Gastrocnemius medialis (tissue), 4 donors: ENCODE measurements around the gene GAD2. TPM values are rescaled to one million over a fixed set of nuclear protein-coding genes. Genes with fewer than 3 reads are reported as not detected.

Experiments
- ATAC-seq, 2 donors: fragments of 150-250 bp; one replicate each; pipeline ENCODE4 v1.9.1; 2016
- DNase-seq, 2 donors: peaks; one replicate each; pipeline ENCODE4 v3.0.0-alpha.2; 2019
- H3K27ac ChIP-seq, 4 donors: fragments of 200-600 bp; sonication (generic); 1 replicate in 1 of 4; 2 replicates in 3 of 4; pipeline ENCODE4 v1.5.1; 2016 to 2018; ENCODE audit warnings: mild to moderate bottlenecking in 2 of 4, moderate library complexity in 1 of 4
- H3K27me3 ChIP-seq, 3 donors: fragments of 200-600 bp; sonication (generic) in 2 of 3; 1 replicate in 1 of 3; 2 replicates in 2 of 3; pipeline versions ENCODE4 v1.5.1 to v1.6.0; 2016 to 2019; ENCODE audit warnings: mild to moderate bottlenecking in 1 of 3, moderate library complexity in 1 of 3
- H3K36me3 ChIP-seq, 2 donors: fragments of 200-600 bp; sonication (generic) in 1 of 2; one replicate each; pipeline ENCODE4 v1.5.1; 2017 to 2018
- H3K4me1 ChIP-seq, 2 donors: fragments of 200-600 bp; sonication (generic) in 1 of 2; one replicate each; pipeline ENCODE4 v1.5.1; 2016 to 2017; ENCODE audit warnings: mild to moderate bottlenecking in 2 of 2
- H3K4me3 ChIP-seq, 4 donors: fragments of 200-600 bp; sonication (generic) in 3 of 4; 1 replicate in 1 of 4; 2 replicates in 3 of 4; pipeline ENCODE4 v1.5.1; 2016 to 2019; ENCODE audit warnings: mild to moderate bottlenecking in 2 of 4
- H3K9me3 ChIP-seq, 3 donors: fragments of 200-600 bp; sonication (generic) in 2 of 3; 1 replicate in 1 of 3; 2 replicates in 2 of 3; pipeline ENCODE4 v1.5.1; 2016 to 2019
- CTCF ChIP-seq, 5 experiments: fragments of 450-650 bp in 3 of 5; fragments of 200-600 bp in 2 of 5; sonication (generic) in 2 of 5; IDR thresholded peaks in 4 of 5; conservative IDR thresholded peaks in 1 of 5; 1 replicate in 4 of 5; 2 replicates in 1 of 5; pipeline ENCODE4 v1.5.1; 2016 to 2019; ENCODE audit warnings: antibody characterized with exemption in 5 of 5, mild to moderate bottlenecking in 3 of 5, moderate library complexity in 3 of 5
- POLR2A ChIP-seq, 2 donors: fragments of 450-650 bp; IDR thresholded peaks; one replicate each; pipeline ENCODE4 v1.6.1; 2017; ENCODE audit warnings: antibody characterized with exemption in 2 of 2, mild to moderate bottlenecking in 2 of 2, moderate library complexity in 2 of 2
- in situ Hi-C, 4 donors: fragments of 200-750 bp; cut with MboI; loops; one replicate each; pipeline versions ENCODE4 v1.15.0 to v1.8.0; 2017; ENCODE audit warnings: low sequenced_read_pairs in 4 of 4
- intact Hi-C: fragments of 100-400 bp; cut with DNase I; formaldehyde crosslinking; loops from one replicate; pipeline ENCODE4 v1.15.1; 2023; ENCODE audit warnings: low total_unique reads
- total RNA-seq, 4 donors: library from RNA; depleted of rRNA; stranded (reverse); fragments of >200 nt; gene quantifications; one replicate each; pipeline versions ENCODE4 v1.1.0 to v1.2.3, GENCODE V29; 2016

The GAD2 gene
- total RNA-seq, 4 donors from 2014 or later, result not detected

DNA sequence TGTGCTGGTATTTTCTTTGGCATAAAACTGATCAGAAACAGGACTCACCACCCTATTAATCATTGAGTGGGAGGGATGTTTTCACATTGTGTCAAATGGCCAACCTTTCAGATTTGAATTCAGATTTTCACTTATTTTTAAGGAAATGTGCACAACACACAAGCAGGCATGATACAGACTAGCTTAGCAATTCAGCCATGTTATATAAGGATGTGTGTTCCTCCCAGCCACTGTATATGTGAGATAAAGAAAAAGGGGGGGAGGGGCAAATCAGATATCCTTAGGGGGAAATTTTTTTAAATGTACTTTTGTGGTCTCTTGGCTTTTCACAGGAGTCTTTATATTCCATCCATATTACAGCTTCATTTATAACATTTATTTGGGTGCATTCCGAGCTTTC lies 3.1 kb downstream of the GAD2 start:
- in situ Hi-C loops, result no loop called here
- Histone ChIP-seq H3K9me3 (no peaks in the 10 kb centered on the region), H3K36me3 (no peaks in the 10 kb centered on the region), H3K4me3 (no peak overlapping the region), H3K27ac (no peak overlapping the region), H3K4me1 (no peaks in the 10 kb centered on the region), H3K27me3 (peaks cover 43 to 58% (median 47%) of the 10 kb centered on the region in 3 donors)
- ATAC-seq (no peak), DNase-seq (no peak)
- intact Hi-C loops, result no loop called here
- TF ChIP-seq POLR2A (IDR thresholded peaks at IDR 0.05) (no peak), CTCF (IDR thresholded peaks at IDR 0.05 in 4 of 5, conservative IDR thresholded peaks at IDR 0.05 in 1 of 5) (no peak)

GRCh38 chr10:26220901-26221300 lies 4.3 kb downstream of the GAD2 start:
- DNase-seq, result no peak
- H3K36me3 ChIP-seq, result no peaks in the 10 kb centered on the region
- H3K4me1 ChIP-seq, result no peaks in the 10 kb centered on the region
- intact Hi-C loops (no loop called here), in situ Hi-C loops (no loop called here)
- TF ChIP-seq CTCF (IDR thresholded peaks at IDR 0.05 in 4 of 5, conservative IDR thresholded peaks at IDR 0.05 in 1 of 5) (no peak), POLR2A (IDR thresholded peaks at IDR 0.05) (no peak)
- no peak overlapping the region for H3K4me3 ChIP-seq
- H3K27ac ChIP-seq, result no peak overlapping the region
- peaks cover 38 to 48% (median 41%) of the 10 kb centered on the region in 3 donors for H3K27me3 ChIP-seq
- ATAC-seq, result no peak
- H3K9me3 ChIP-seq, result no peaks in the 10 kb centered on the region

GRCh38 chr10:26221541-26221940 lies 5.0 kb downstream of the GAD2 start:
- intact Hi-C loops, result no loop called here
- no peak for DNase-seq
- H3K4me3 ChIP-seq, result no peak overlapping the region
- in situ Hi-C loops, result no loop called here
- H3K36me3 ChIP-seq, result no peaks in the 10 kb centered on the region
- no peak for TF ChIP-seq CTCF (IDR thresholded peaks at IDR 0.05 in 4 of 5, conservative IDR thresholded peaks at IDR 0.05 in 1 of 5)
- TF ChIP-seq POLR2A (IDR thresholded peaks at IDR 0.05), result no peak
- no peak overlapping the region for H3K27ac ChIP-seq
- no peaks in the 10 kb centered on the region for H3K4me1 ChIP-seq
- no peak for ATAC-seq
- H3K9me3 ChIP-seq, result no peaks in the 10 kb centered on the region
- peaks cover 32 to 41% (median 40%) of the 10 kb centered on the region in 3 donors for H3K27me3 ChIP-seq

DNA sequence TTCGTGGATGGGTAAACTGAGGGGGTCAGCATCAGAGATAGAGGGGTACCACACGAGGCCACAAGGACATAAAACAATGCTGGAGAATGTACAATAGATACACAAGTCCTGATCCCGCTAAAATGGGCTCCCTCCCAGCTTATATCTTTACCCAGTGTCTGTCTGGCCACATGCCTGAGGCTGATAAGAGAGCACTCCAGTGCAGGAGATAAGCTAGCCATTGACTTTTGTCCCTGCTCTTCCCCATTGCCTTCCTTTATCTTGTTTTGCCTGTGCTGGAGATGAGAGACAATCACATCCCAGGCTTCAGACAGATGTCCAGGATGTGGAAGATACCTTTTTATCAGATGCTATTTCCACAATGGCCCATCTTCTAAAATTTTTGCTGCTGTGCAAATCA lies 6.0 kb downstream of the GAD2 start:
- Histone ChIP-seq H3K36me3 (no peaks in the 10 kb centered on the region), H3K4me3 (no peak overlapping the region), H3K27ac (no peak overlapping the region), H3K9me3 (no peaks in the 10 kb centered on the region), H3K27me3 (peaks cover 22 to 31% (median 30%) of the 10 kb centered on the region in 3 donors), H3K4me1 (no peaks in the 10 kb centered on the region)
- in situ Hi-C loops, result no loop called here
- intact Hi-C loops, result no loop called here
- DNase-seq (no peak), ATAC-seq (no peak)
- TF ChIP-seq POLR2A (IDR thresholded peaks at IDR 0.05), result no peak
- TF ChIP-seq CTCF (IDR thresholded peaks at IDR 0.05 in 4 of 5, conservative IDR thresholded peaks at IDR 0.05 in 1 of 5), result no peak

DNA sequence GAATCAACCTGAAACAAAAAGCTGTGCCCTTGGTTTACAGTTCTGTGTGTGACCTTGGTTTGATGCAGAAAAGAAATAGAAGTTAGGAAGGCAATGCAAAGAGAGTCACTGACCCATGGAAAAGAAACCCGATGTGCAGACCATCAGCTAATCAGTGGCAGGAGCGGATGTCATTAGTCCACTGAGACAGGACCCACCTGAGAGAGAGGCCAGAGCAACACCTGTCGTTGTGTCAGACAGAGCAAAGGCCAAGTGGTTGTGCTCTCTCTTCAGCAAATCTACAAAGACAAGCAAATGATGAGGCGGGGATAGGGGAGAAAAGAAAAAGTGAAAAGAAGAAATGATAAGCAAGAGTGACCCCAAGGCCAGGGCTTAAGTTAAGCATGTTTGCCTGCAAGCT lies 8.7 kb downstream of the GAD2 start:
- H3K4me3 ChIP-seq, result no peak overlapping the region
- TF ChIP-seq CTCF (IDR thresholded peaks at IDR 0.05 in 4 of 5, conservative IDR thresholded peaks at IDR 0.05 in 1 of 5) (no peak), POLR2A (IDR thresholded peaks at IDR 0.05) (no peak)
- H3K4me1 ChIP-seq, result no peaks in the 10 kb centered on the region
- in situ Hi-C loops (no loop called here), intact Hi-C loops (no loop called here)
- H3K27me3 ChIP-seq, result peaks cover 4 to 7% (median 4%) of the 10 kb centered on the region in 3 donors
- no peak for DNase-seq
- no peaks in the 10 kb centered on the region for H3K9me3 ChIP-seq
- no peak overlapping the region for H3K27ac ChIP-seq
- no peak for ATAC-seq
- no peaks in the 10 kb centered on the region for H3K36me3 ChIP-seq
